Measurements from ENCODE around the gene PIGM.

PIGM gene

GRCh38 chr1:159980076-159980475 is 51.7 kb downstream of the PIGM start:
- no peak for TF ChIP-seq ZNF274 (IDR thresholded peaks at IDR 0.05; ENCODE audit: low read depth, low read length)
- no peak overlapping the region for H3K4me3 ChIP-seq (ENCODE audit: low read length)

DNA sequence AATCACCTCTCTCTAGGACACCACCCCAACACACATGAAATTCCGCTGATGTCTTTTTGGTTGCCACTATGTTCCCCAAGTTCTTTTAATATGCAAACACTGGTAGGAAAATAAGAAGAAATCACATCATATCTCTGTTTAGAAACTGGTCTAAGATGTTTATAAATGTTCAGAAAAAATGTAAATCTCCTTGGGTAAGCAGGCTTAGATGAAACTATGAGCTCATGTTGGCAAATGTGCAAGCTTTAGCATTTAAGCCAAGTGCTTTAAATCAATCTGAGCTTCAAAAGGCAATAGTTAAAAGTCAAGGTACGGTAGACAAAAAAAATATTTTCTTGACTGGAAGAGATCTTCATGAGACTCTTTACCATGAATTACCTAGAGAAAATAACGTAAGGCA is 52.5 kb downstream of the PIGM start:
- no peak for TF ChIP-seq ZNF274 (IDR thresholded peaks at IDR 0.05; ENCODE audit: low read depth, low read length)
- H3K4me3 ChIP-seq (ENCODE audit: low read length): no peak overlapping the region

DNA sequence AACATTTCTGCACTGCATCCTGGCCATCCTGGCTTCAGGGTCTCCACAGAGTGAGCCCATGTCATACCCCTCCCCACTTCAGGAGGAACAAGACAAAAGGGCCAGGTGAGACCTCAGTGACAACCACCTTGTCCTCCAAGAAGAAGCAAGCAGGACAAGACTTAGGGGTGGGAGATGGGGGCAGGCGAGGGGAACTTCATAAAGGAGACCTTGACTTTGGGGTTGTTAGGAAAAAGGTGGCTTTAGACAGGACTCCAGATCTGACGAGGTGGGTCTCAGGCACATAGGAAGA is 53.7 kb downstream of the PIGM start:
- no peak for TF ChIP-seq ZNF274 (IDR thresholded peaks at IDR 0.05; ENCODE audit: low read depth, low read length)
- no peak overlapping the region for H3K4me3 ChIP-seq (ENCODE audit: low read length)

GRCh38 chr1:159977364-159978106 is 54.3 kb downstream of the PIGM start:
- H3K4me3 ChIP-seq (ENCODE audit: low read length): no peak overlapping the region
- TF ChIP-seq ZNF274 (IDR thresholded peaks at IDR 0.05; ENCODE audit: low read depth, low read length): no peak
